HG03521 (cell line): ENCODE data around the gene OR8H2.
"Not testable (repeated sequence)": the region's sequence is repeated elsewhere in the genome, so short reads cannot be mapped to it uniquely, and the experiment has no call there.

Experiments
- ATAC-seq: cut with Tn5 transposase; IDR thresholded peaks from one replicate; pipeline ENCODE4 v1.9.1; 2021; ENCODE audit warnings: mild to moderate bottlenecking, moderate library complexity; ENCODE audit not compliant: unreplicated experiment

OR8H2 gene

GRCh38 chr11:56103210-56103737, at the start of gene OR8H2:
TSS of gene OR8H2 (plus strand) at chr11:56103687. CDS start at chr11:56105043, 1,356 bp downstream.
- no peak for ATAC-seq

GRCh38 chr11:56056366-56056765, 47.1 kb upstream of the OR8H2 start:
- ATAC-seq = not testable (repeated sequence)

- ATAC-seq = not testable (repeated sequence)
Observed at GRCh38 chr11:56057661-56058237, 45.7 kb upstream of the OR8H2 start.

DNA sequence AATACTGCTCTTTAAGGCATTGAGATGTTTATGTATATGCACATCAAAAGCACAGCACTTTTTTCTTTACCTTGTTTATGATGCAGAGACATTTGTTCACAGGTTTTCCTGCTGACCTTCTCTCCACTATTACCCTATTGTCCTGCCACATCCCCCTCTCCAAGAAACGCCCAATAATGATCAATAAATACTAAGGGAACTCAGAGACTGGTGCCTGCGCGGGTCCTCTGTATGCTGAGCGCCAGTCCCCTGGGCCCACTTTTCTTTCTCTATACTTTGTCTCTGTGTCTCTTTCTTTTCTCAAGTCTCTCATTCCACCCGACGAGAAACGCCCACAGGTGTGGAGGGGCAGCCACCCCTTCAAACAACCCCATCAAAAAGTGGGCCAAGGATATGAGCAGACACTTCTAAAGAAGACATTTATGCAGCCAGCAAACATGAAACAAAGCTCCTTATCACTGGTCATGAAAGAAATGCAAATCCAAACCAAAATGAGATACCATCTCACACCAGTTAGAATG, 45.2 kb upstream of the OR8H2 start:
- not testable (repeated sequence) for ATAC-seq

- no peak for ATAC-seq
Observed at GRCh38 chr11:56066980-56067379, 36.5 kb upstream of the OR8H2 start.

- ATAC-seq = no peak
Observed at GRCh38 chr11:56089697-56090096, 13.8 kb upstream of the OR8H2 start.

DNA sequence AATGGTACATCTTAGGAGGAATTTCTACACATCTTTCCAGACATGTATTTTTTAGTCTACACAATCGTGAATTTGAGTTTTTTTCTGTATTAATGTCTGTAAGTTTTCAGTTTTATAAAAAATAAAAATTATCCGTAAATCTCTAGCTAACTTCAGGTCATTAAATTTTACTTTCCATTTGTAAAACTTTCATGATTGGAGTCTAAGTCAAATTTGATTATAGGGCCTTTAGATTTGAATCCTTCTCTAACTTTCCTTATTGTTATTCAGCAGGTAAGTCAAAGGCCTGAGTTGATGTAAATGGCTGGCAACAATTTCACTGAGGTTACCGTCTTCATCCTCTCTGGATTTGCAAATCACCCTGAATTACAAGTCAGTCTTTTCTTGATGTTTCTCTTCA, 10.5 kb upstream of the OR8H2 start, which contains the start of gene OR8I2:
Gene OR8I2, plus strand, starts transcription at position 301 of the 400 bp plus-strand sequence. Its CDS starts 0 bp downstream, at position 301.
- no peak for ATAC-seq

DNA sequence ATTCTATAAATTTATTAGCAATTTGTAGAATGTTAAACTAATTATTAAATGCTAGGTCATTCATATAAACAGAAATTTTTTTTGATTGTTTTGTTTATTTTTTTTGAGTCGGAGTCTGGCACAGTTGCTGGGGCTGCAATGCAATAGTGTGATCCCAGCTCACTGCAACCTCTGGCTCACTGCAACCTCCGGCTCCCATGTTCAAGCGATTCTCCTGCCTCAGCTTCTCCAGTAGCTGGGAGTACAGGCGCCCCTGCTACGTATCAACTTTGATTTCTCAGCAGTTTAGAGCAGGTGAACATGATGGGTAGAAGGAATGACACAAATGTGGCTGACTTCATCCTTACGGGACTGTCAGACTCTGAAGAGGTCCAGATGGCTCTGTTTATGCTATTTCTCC, 18.6 kb downstream of the OR8H2 start, which contains the start of gene OR8H3:
Gene OR8H3, plus strand, starts transcription at position 301 of the 400 bp plus-strand sequence. Its CDS starts 0 bp downstream, at position 301.
- no peak for ATAC-seq

- no peak for ATAC-seq
Observed at GRCh38 chr11:56140151-56140661, 36.7 kb downstream of the OR8H2 start, which contains the start of gene OR8J3. TSS of gene OR8J3 (minus strand) at chr11:56140201. CDS start at chr11:56137718, 2,483 bp downstream.

DNA sequence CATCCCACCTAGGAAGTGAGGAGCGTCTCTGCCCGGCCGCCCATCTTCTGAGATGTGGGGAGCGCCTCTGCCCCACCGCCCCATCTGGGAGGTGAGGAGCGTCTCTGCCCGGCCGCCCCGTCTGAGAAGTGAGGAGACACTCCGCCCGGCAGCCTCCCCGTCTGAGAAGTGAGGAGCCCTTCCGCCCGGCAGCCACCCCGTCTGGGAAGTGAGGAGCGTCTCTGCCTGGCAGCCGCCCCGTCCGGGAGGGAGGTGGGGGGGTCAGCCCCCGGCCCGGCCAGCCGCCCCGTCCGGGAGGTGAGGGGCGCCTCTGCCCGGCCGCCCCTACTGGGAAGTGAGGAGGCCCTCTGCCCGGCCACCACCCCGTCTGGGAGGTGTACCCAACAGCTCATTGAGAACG, 40.2 kb downstream of the OR8H2 start:
- ATAC-seq = not testable (repeated sequence)

DNA sequence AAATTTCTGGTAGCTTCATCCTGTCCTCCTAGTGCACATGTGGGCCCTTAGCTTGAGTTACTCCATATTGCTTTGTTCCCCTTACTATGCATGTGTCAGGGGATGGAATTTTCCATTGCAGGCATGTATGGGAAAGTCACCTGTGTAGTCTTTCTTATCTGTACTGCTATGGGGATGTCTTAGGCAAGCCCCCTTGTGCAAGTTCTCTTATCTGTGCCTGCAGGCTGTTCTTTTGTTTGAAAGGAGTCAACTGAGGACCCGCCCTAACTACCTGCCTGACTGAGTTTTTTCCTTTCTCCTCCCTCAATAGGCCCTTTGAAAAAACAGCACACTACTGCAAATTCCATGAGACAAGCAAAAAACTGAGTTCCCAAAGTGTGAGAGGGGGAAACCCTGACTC, 47.9 kb downstream of the OR8H2 start:
- no peak for ATAC-seq

- no peak for ATAC-seq
Observed at GRCh38 chr11:56152333-56152732, 48.8 kb downstream of the OR8H2 start.
